T-helper 2 cell treated with Interferon-gamma antibody and Interleukin-4, amounts not matched to agents 5 μg/mL and 100 μg/mL, for 36 hours (primary cell): Measurements from ENCODE around the gene ZNF839.
A peak's percentile ranks its signal among the peaks of the same experiment; 100 is the strongest.
"Not testable (repeated sequence)": the region's sequence is repeated elsewhere in the genome, so short reads cannot be mapped to it uniquely, and the experiment has no call there.

Experiments used
- DNase-seq: peaks from one replicate; pipeline ENCODE4 v3.0.0; 2021; ENCODE audit warnings: low spot score
- H3K27ac Mint-ChIP-seq: one replicate; pipeline ENCODE4 v1.8.0; 2021; ENCODE audit warnings: mild to moderate bottlenecking, mixed read lengths
- H3K27me3 Mint-ChIP-seq: one replicate; pipeline ENCODE4 v1.8.0; 2021; ENCODE audit warnings: low read depth, mixed read lengths
- H3K36me3 Mint-ChIP-seq: one replicate; pipeline ENCODE4 v1.8.0; 2021; ENCODE audit warnings: low read depth, mixed read lengths
- H3K4me1 Mint-ChIP-seq: one replicate; pipeline ENCODE4 v1.8.0; 2021; ENCODE audit warnings: low read depth, mixed read lengths
- H3K4me3 Mint-ChIP-seq: one replicate; pipeline ENCODE4 v1.8.0; 2022; ENCODE audit warnings: mild to moderate bottlenecking, moderate library complexity, mixed read lengths
- H3K9me3 Mint-ChIP-seq: one replicate; pipeline ENCODE4 v1.8.0; 2021; ENCODE audit warnings: mixed read lengths

The ZNF839 gene

GRCh38 chr14:102320033-102320660 lies 601 bp downstream of the ZNF839 start:
- Mint-ChIP-seq H3K27ac (peak overlapping the region; percentile 87), H3K9me3 (no peaks in the 10 kb centered on the region), H3K4me1 (peaks cover 38% of the 10 kb centered on the region), H3K4me3 (peak overlapping the region; percentile 88), H3K27me3 (no peaks in the 10 kb centered on the region), H3K36me3 (peaks cover 4% of the 10 kb centered on the region)
- peak; percentile 27 for DNase-seq

- Mint-ChIP-seq H3K9me3 (no peaks in the 10 kb centered on the region), H3K27me3 (no peaks in the 10 kb centered on the region), H3K36me3 (peaks cover 4% of the 10 kb centered on the region), H3K4me1 (peaks cover 38% of the 10 kb centered on the region), H3K4me3 (peak overlapping the region; percentile 88), H3K27ac (peak overlapping the region; percentile 87)
- no peak for DNase-seq
These were observed 1.3 kb downstream of the ZNF839 start for GRCh38 chr14:102320671-102321455.

- Mint-ChIP-seq H3K4me3 (no peak overlapping the region), H3K9me3 (no peaks in the 10 kb centered on the region), H3K36me3 (peaks cover 6% of the 10 kb centered on the region), H3K27ac (no peak overlapping the region), H3K27me3 (no peaks in the 10 kb centered on the region), H3K4me1 (peaks cover 33% of the 10 kb centered on the region)
- no peak for DNase-seq
These were observed 2.2 kb downstream of the ZNF839 start for GRCh38 chr14:102321456-102322422.

GRCh38 chr14:102323102-102323501 lies 3.6 kb downstream of the ZNF839 start:
- Mint-ChIP-seq H3K36me3 (peaks cover 8% of the 10 kb centered on the region), H3K4me1 (peaks cover 21% of the 10 kb centered on the region), H3K27ac (no peak overlapping the region), H3K4me3 (no peak overlapping the region), H3K27me3 (no peaks in the 10 kb centered on the region), H3K9me3 (no peaks in the 10 kb centered on the region)
- DNase-seq, result no peak

- Mint-ChIP-seq H3K36me3 (peaks cover 8% of the 10 kb centered on the region), H3K4me3 (no peak overlapping the region), H3K4me1 (peaks cover 4% of the 10 kb centered on the region), H3K9me3 (no peaks in the 10 kb centered on the region), H3K27me3 (no peaks in the 10 kb centered on the region), H3K27ac (no peak overlapping the region)
- no peak for DNase-seq
These were observed 6.3 kb downstream of the ZNF839 start for GRCh38 chr14:102325791-102326345.

- Mint-ChIP-seq H3K9me3 (no peaks in the 10 kb centered on the region), H3K36me3 (peaks cover 8% of the 10 kb centered on the region), H3K4me3 (no peak overlapping the region), H3K27me3 (no peaks in the 10 kb centered on the region), H3K27ac (no peak overlapping the region), H3K4me1 (peaks cover 1% of the 10 kb centered on the region)
- no peak for DNase-seq
These were observed 7.0 kb downstream of the ZNF839 start for GRCh38 chr14:102326583-102326982.

GRCh38 chr14:102329381-102329780 lies 9.8 kb downstream of the ZNF839 start:
- not testable (repeated sequence) for H3K9me3 Mint-ChIP-seq, H3K27me3 Mint-ChIP-seq, H3K27ac Mint-ChIP-seq, DNase-seq, H3K4me1 Mint-ChIP-seq, H3K4me3 Mint-ChIP-seq
- peaks cover 12% of the 10 kb centered on the region for H3K36me3 Mint-ChIP-seq

- peaks cover 16% of the 10 kb centered on the region for H3K36me3 Mint-ChIP-seq
- H3K9me3 Mint-ChIP-seq, result no peaks in the 10 kb centered on the region
- H3K4me1 Mint-ChIP-seq, result no peaks in the 10 kb centered on the region
- no peak for DNase-seq
- no peak overlapping the region for H3K4me3 Mint-ChIP-seq
- no peaks in the 10 kb centered on the region for H3K27me3 Mint-ChIP-seq
- no peak overlapping the region for H3K27ac Mint-ChIP-seq
These were observed 11.3 kb downstream of the ZNF839 start for GRCh38 chr14:102330806-102331205.

GRCh38 chr14:102333390-102333789 lies 13.8 kb downstream of the ZNF839 start:
- H3K4me3 Mint-ChIP-seq, result no peak overlapping the region
- H3K9me3 Mint-ChIP-seq, result no peaks in the 10 kb centered on the region
- H3K27ac Mint-ChIP-seq, result peak overlapping the region; percentile 4
- no peaks in the 10 kb centered on the region for H3K4me1 Mint-ChIP-seq
- peaks cover 20% of the 10 kb centered on the region for H3K36me3 Mint-ChIP-seq
- no peak for DNase-seq
- H3K27me3 Mint-ChIP-seq, result no peaks in the 10 kb centered on the region

GRCh38 chr14:102333795-102334705 lies 14.5 kb downstream of the ZNF839 start:
- no peaks in the 10 kb centered on the region for H3K27me3 Mint-ChIP-seq
- peak overlapping the region; percentile 4 for H3K27ac Mint-ChIP-seq
- H3K4me3 Mint-ChIP-seq, result no peak overlapping the region
- peaks cover 24% of the 10 kb centered on the region for H3K36me3 Mint-ChIP-seq
- DNase-seq, result no peak
- no peaks in the 10 kb centered on the region for H3K4me1 Mint-ChIP-seq
- no peaks in the 10 kb centered on the region for H3K9me3 Mint-ChIP-seq

- no peak overlapping the region for H3K27ac Mint-ChIP-seq
- DNase-seq, result no peak
- H3K4me3 Mint-ChIP-seq, result no peak overlapping the region
- no peaks in the 10 kb centered on the region for H3K27me3 Mint-ChIP-seq
- H3K4me1 Mint-ChIP-seq, result no peaks in the 10 kb centered on the region
- H3K9me3 Mint-ChIP-seq, result no peaks in the 10 kb centered on the region
- peaks cover 24% of the 10 kb centered on the region for H3K36me3 Mint-ChIP-seq
These were observed 15.6 kb downstream of the ZNF839 start for GRCh38 chr14:102335163-102335562.

- Mint-ChIP-seq H3K4me1 (no peaks in the 10 kb centered on the region), H3K36me3 (peaks cover 28% of the 10 kb centered on the region), H3K27me3 (no peaks in the 10 kb centered on the region), H3K9me3 (no peaks in the 10 kb centered on the region), H3K4me3 (no peak overlapping the region), H3K27ac (no peak overlapping the region)
- no peak for DNase-seq
These were observed 19.2 kb downstream of the ZNF839 start for GRCh38 chr14:102338724-102339123.

- H3K4me1 Mint-ChIP-seq, result no peaks in the 10 kb centered on the region
- no peaks in the 10 kb centered on the region for H3K9me3 Mint-ChIP-seq
- peaks cover 26% of the 10 kb centered on the region for H3K36me3 Mint-ChIP-seq
- DNase-seq, result no peak
- H3K4me3 Mint-ChIP-seq, result no peak overlapping the region
- no peaks in the 10 kb centered on the region for H3K27me3 Mint-ChIP-seq
- no peak overlapping the region for H3K27ac Mint-ChIP-seq
These were observed 22.0 kb downstream of the ZNF839 start for GRCh38 chr14:102341566-102341965.
